GM12878 (cell line): ENCODE results near the gene ACRBP. TPM values are rescaled to one million over a fixed set of nuclear protein-coding genes. Genes with fewer than 3 reads are reported as not detected.

Experiments
- BCLAF1 ChIP-seq: fragments of 450-650 bp; IDR thresholded peaks from 2 replicates; pipeline ENCODE4 v1.6.1; 2017; ENCODE audit warnings: antibody characterized with exemption, mild to moderate bottlenecking, moderate library complexity
- CEBPB ChIP-seq, 2 experiments: fragments of 150-350 bp in 1 of 2; IDR thresholded peaks; 2 replicates each; pipeline ENCODE4 v1.6.1; 2012 to 2014; ENCODE audit warnings: low read depth in 2 of 2, low read length in 2 of 2, borderline replicate concordance in 1 of 2, inconsistent platforms in 1 of 2
- CEBPZ ChIP-seq: fragments of 150-350 bp; IDR thresholded peaks from 2 replicates; pipeline ENCODE4 v1.6.1; 2016; ENCODE audit warnings: low read depth, low read length
- CREM ChIP-seq: IDR thresholded peaks from 2 replicates; pipeline ENCODE4 v1.6.1; 2014; ENCODE audit warnings: antibody characterized with exemption, low read depth
- DPF2 ChIP-seq: fragments of 450-650 bp; IDR thresholded peaks from 2 replicates; pipeline ENCODE4 v1.6.1; 2017; ENCODE audit warnings: mild to moderate bottlenecking
- GATAD2B ChIP-seq: fragments of 450-650 bp; conservative IDR thresholded peaks from 2 replicates; pipeline ENCODE4 v1.6.1; 2017; ENCODE audit warnings: low read depth, mild to moderate bottlenecking, moderate library complexity
- IKZF2 ChIP-seq, 2 experiments: fragments of 450-650 bp; IDR thresholded peaks; 2 replicates each; pipeline ENCODE4 v1.6.1; 2017; ENCODE audit warnings: mild to moderate bottlenecking in 2 of 2, moderate library complexity in 2 of 2
- IRF4 ChIP-seq: IDR thresholded peaks from 2 replicates; pipeline ENCODE4 v1.6.1; 2011; ENCODE audit warnings: low read depth, low read length
- MYC ChIP-seq: IDR thresholded peaks from 2 replicates; pipeline ENCODE4 v1.6.1; 2011; ENCODE audit warnings: mild to moderate bottlenecking, low read length, moderate library complexity, inconsistent platforms; ENCODE audit not compliant: insufficient read depth, insufficient replicate concordance, insufficient read length, severe bottlenecking
- PBX3 ChIP-seq: IDR thresholded peaks from 2 replicates; pipeline ENCODE4 v1.6.1; 2011; ENCODE audit warnings: mild to moderate bottlenecking, low read depth, low read length, moderate library complexity; ENCODE audit not compliant: insufficient replicate concordance
- PKNOX1 ChIP-seq: fragments of 450-650 bp; IDR thresholded peaks from 2 replicates; pipeline ENCODE4 v1.6.1; 2016; ENCODE audit warnings: mild to moderate bottlenecking
- PML ChIP-seq: IDR thresholded peaks from 2 replicates; pipeline ENCODE4 v1.6.1; 2012; ENCODE audit warnings: low read length, inconsistent platforms
- POLR2AphosphoS2 ChIP-seq: IDR thresholded peaks from 2 replicates; pipeline ENCODE4 v1.6.1; 2011; ENCODE audit warnings: low read depth, mild to moderate bottlenecking, low read length, improper control_type of control experiment, moderate library complexity
- REST ChIP-seq: IDR thresholded peaks from 2 replicates; pipeline ENCODE4 v1.6.1; 2012; ENCODE audit warnings: mild to moderate bottlenecking, low read depth, low read length
- SIN3A ChIP-seq: IDR thresholded peaks from 2 replicates; pipeline ENCODE4 v1.6.1; 2012; ENCODE audit warnings: low read depth, low read length, improper control_type of control experiment
- SP1 ChIP-seq: IDR thresholded peaks from one replicate; pipeline ENCODE4 v1.6.1; 2011; ENCODE audit warnings: low read depth, low read length
- SRF ChIP-seq, 2 experiments: IDR thresholded peaks; 2 replicates each; pipeline ENCODE4 v1.6.1; 2011; ENCODE audit warnings: low read depth in 2 of 2, low read length in 2 of 2, mild to moderate bottlenecking in 1 of 2, moderate library complexity in 1 of 2
- ZSCAN29 ChIP-seq: fragments of 450-650 bp; IDR thresholded peaks from 2 replicates; pipeline ENCODE4 v1.6.1; 2017; ENCODE audit warnings: mild to moderate bottlenecking, moderate library complexity
- polyA plus RNA-seq, 11 experiments: library from polyadenylated mRNA; depleted of rRNA in 4 of 11; unstranded in 6 of 11; stranded (reverse) in 5 of 11; fragments of >200 nt; fragmentation: Nextera tagmentation in 4 of 11; fragmentation: Illumina TruSeq in 1 of 11; extraction: Ambion mirVana in 4 of 11; extraction: Trizol in 1 of 11; gene quantifications; 1 replicate in 1 of 11; 2 replicates in 10 of 11; pipeline versions ENCODE4 v1.2.1 to v1.2.3, GENCODE V29; 2011 to 2016; ENCODE audit warnings: inconsistent platforms in 2 of 11, missing spikeins in 2 of 11, low read depth in 1 of 11
- total RNA-seq, 4 experiments: library from RNA; depleted of rRNA in 3 of 4; stranded (reverse); fragments of >200 nt in 3 of 4; fragmentation: Illumina TruSeq in 1 of 4; extraction: Trizol in 1 of 4; gene quantifications; 2 replicates each; pipeline versions ENCODE4 v1.2.1 to v1.2.3, GENCODE V29; 2013 to 2021

Gene ACRBP
- total and polyA plus RNA-seq, 10 of the 15 experiments (the other 5 are each of a cell fraction or from before 2014, with no cell fraction given), result 0.54 to 1.4 (median 0.87) TPM

GRCh38 chr12:6635375-6635855 lies 11.8 kb downstream of the ACRBP start (continued):
- TF ChIP-seq POLR2AphosphoS2 (no peak), ZSCAN29 (no peak), PBX3 (no peak), PKNOX1 (peak; percentile 82), CEBPZ (no peak), SIN3A (no peak), PML (no peak), MYC (no peak), REST (no peak), DPF2 (peak; percentile 95), SP1 (no peak), GATAD2B (peak; percentile 83), BCLAF1 (no peak), CREM (peak; percentile 54; the same call in 1 of the 2 replicates), SRF (IDR thresholded peaks at IDR 0.05; ENCODE audit: low read depth in 2 of 2, low read length in 2 of 2) (0 out of 4 replicates have a peak, but pooled peaks of 1 of the 2 experiments have one; percentile 22), IKZF2 (IDR thresholded peaks at IDR 0.05) (peak; percentile 78 to 84; a peak in 3 of 4 replicates), CEBPB (IDR thresholded peaks at IDR 0.05; ENCODE audit: borderline replicate concordance in 1 of 2, low read depth in 2 of 2, low read length in 2 of 2) (no peak), IRF4 (no peak)
